OCI-LY1 (cell line): Measurements from ENCODE around the gene IMMP2L.

Source experiments
- EZH2 ChIP-seq: fragments of 200-600 bp; sonication (generic), shearing (Covaris generic); IDR thresholded peaks from 2 replicates; pipeline ENCODE4 v1.8.0; 2017; ENCODE audit warnings: borderline replicate concordance, mixed run types, mild to moderate bottlenecking, antibody characterized with exemption, low read length, moderate library complexity, mixed read lengths
- TF ChIP-seq, protein P1 (sequence below): fragments of 200-600 bp; sonication (generic), shearing (Covaris generic); IDR thresholded peaks from 2 replicates; pipeline ENCODE4 v1.5.1; 2017; ENCODE audit warnings: mild to moderate bottlenecking, antibody characterized with exemption, low read length, moderate library complexity, mixed read lengths

DNA sequence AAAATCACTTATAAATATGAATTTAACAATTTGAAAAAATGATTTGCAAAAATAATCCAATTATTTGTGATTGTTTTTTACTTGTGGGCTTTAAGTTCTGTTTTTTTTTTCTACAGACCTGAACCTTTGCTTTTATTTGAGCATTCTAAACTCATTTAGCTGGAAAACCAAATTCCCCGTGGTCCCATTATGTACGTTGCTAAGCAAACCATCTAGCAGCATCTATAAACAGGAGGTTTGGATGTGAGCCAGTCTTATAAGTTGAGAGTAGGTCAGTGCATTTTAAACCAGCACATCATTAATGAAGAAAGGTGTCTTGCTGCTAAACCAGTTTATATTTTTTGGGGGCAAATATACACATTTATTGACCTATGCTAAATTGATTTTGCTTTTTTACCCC, 394.1 kb downstream of the IMMP2L start:
- TF ChIP-seq, protein P1, sequence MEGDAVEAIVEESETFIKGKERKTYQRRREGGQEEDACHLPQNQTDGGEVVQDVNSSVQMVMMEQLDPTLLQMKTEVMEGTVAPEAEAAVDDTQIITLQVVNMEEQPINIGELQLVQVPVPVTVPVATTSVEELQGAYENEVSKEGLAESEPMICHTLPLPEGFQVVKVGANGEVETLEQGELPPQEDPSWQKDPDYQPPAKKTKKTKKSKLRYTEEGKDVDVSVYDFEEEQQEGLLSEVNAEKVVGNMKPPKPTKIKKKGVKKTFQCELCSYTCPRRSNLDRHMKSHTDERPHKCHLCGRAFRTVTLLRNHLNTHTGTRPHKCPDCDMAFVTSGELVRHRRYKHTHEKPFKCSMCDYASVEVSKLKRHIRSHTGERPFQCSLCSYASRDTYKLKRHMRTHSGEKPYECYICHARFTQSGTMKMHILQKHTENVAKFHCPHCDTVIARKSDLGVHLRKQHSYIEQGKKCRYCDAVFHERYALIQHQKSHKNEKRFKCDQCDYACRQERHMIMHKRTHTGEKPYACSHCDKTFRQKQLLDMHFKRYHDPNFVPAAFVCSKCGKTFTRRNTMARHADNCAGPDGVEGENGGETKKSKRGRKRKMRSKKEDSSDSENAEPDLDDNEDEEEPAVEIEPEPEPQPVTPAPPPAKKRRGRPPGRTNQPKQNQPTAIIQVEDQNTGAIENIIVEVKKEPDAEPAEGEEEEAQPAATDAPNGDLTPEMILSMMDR = no peak
- no peak for TF ChIP-seq EZH2
